Mucosa of descending colon (tissue), 3 donors: ENCODE results near the gene ABHD16A. TPM values are rescaled to one million over a fixed set of nuclear protein-coding genes. Genes with fewer than 3 reads are reported as not detected.
A peak's percentile ranks its signal among the peaks of the same experiment; 100 is the strongest.

Experiments
- ATAC-seq: fragments of 200-7000 bp; cut with Tn5 transposase; one replicate; pipeline ENCODE4 v1.9.1; 2020; ENCODE audit warnings: mild to moderate bottlenecking, moderate library complexity
- DNase-seq, 3 donors: peaks; one replicate each; pipeline ENCODE4 v3.0.0-alpha.2; 2020
- H3K36me3 ChIP-seq: fragments of 200-600 bp; one replicate; pipeline ENCODE4 v1.8.0; 2021; ENCODE audit warnings: low read depth, mild to moderate bottlenecking
- H3K4me1 ChIP-seq: fragments of 200-600 bp; one replicate; pipeline ENCODE4 v1.8.0; 2021; ENCODE audit warnings: low read depth, mild to moderate bottlenecking
- H3K4me3 ChIP-seq: fragments of 200-600 bp; one replicate; pipeline ENCODE4 v1.8.0; 2021; ENCODE audit warnings: mild to moderate bottlenecking
- H3K9me3 ChIP-seq: fragments of 200-600 bp; one replicate; pipeline ENCODE4 v1.8.0; 2021; ENCODE audit warnings: mild to moderate bottlenecking
- CTCF ChIP-seq: fragments of 200-600 bp; IDR thresholded peaks from one replicate; pipeline ENCODE4 v1.8.0; 2022; ENCODE audit warnings: antibody characterized with exemption, mild to moderate bottlenecking
- intact Hi-C, 2 donors: fragments of 100-400 bp; cut with DNase I in 1 of 2; cut with micrococcal nuclease in 1 of 2; formaldehyde crosslinking; loops; one replicate each; pipeline versions ENCODE4 v1.11.0 to v1.11.1; 2022; cut with DNase I, micrococcal nuclease
- total RNA-seq, 3 donors: library from RNA; stranded (reverse); fragmentation: NEBNext Ultra II Directional in 2 of 3; extraction: Animal tissue kit (Norgen Biotek cat#: 25700) in 2 of 3; gene quantifications; one replicate each; pipeline versions ENCODE4 v1.2.1 to v1.2.4, GENCODE V29; 2021 to 2023
- donor health status: DM: no; HTN: no; CAD: no; lungs with moderate emphysema.
- donor health status: DM: no; HTN: no; CAD: no.
- donor health status: DM: no; HTN: yes; CAD: no.

ABHD16A gene
- total RNA-seq, 3 donors from 2014 or later: 55.3 to 69.4 (median 68.4) TPM

GRCh38 chr6:31742894-31743293 lies 39.8 kb upstream of the ABHD16A start:
- no peaks in the 10 kb centered on the region for H3K36me3 ChIP-seq
- no peaks in the 10 kb centered on the region for H3K9me3 ChIP-seq
- TF ChIP-seq CTCF: no peak
- no peak for ATAC-seq
- no peak overlapping the region for H3K4me3 ChIP-seq
- no peak for DNase-seq
- intact Hi-C loops: no loop called here
- peaks cover 11% of the 10 kb centered on the region for H3K4me1 ChIP-seq

GRCh38 chr6:31741815-31742214 lies 38.7 kb upstream of the ABHD16A start:
- no peak for DNase-seq
- no peak for TF ChIP-seq CTCF
- no peaks in the 10 kb centered on the region for H3K9me3 ChIP-seq
- H3K36me3 ChIP-seq: no peaks in the 10 kb centered on the region
- H3K4me1 ChIP-seq: peaks cover 20% of the 10 kb centered on the region
- no peak for ATAC-seq
- intact Hi-C loops: no loop called here
- no peak overlapping the region for H3K4me3 ChIP-seq

GRCh38 chr6:31740397-31741223 lies 37.5 kb upstream of the ABHD16A start:
- Histone ChIP-seq H3K9me3 (no peaks in the 10 kb centered on the region), H3K4me3 (peak overlapping the region; percentile 20), H3K4me1 (peaks cover 23% of the 10 kb centered on the region), H3K36me3 (no peaks in the 10 kb centered on the region)
- ATAC-seq (peak; percentile 0), DNase-seq (peak in 2 of 3 donors; percentile 46 to 72)
- no peak for TF ChIP-seq CTCF
- intact Hi-C loops: no loop called here

- no peak for TF ChIP-seq CTCF
- no peaks in the 10 kb centered on the region for H3K36me3 ChIP-seq
- DNase-seq (peak; percentile 98 to 99 (median 98)), ATAC-seq (peak; percentile 76)
- intact Hi-C loops: no loop called here
- H3K9me3 ChIP-seq: no peaks in the 10 kb centered on the region
- H3K4me3 ChIP-seq: peak within 1 kb of the TSS; percentile 20
- H3K4me1 ChIP-seq: peaks cover 23% of the 10 kb centered on the region
Observed at GRCh38 chr6:31739639-31740396, 36.7 kb upstream of the ABHD16A start, which contains the start of gene MSH5. MSH5 (plus strand) TSS chr6:31740005; CDS start chr6:31740467, 462 bp downstream.

- DNase-seq (peak; percentile 76 to 91 (median 77)), ATAC-seq (peak; percentile 44)
- intact Hi-C loops: no loop called here
- Histone ChIP-seq H3K4me1 (peaks cover 34% of the 10 kb centered on the region), H3K9me3 (no peaks in the 10 kb centered on the region), H3K4me3 (no peak overlapping the region), H3K36me3 (no peaks in the 10 kb centered on the region)
- peak; percentile 17 for TF ChIP-seq CTCF
Observed at GRCh38 chr6:31737991-31738979, 35.2 kb upstream of the ABHD16A start.
